Left lung (tissue), 10 donors: Measurements from ENCODE around the gene ATP6V0C. TPM values are rescaled to one million over a fixed set of nuclear protein-coding genes. Genes with fewer than 3 reads are reported as not detected.
A peak's percentile ranks its signal among the peaks of the same experiment; 100 is the strongest.

Source experiments
- ATAC-seq: fragments of 200-7000 bp; cut with Tn5 transposase; one replicate; pipeline ENCODE4 v1.9.1; 2020; ENCODE audit warnings: moderate library complexity
- DNase-seq, 4 donors: peaks; one replicate each; pipeline ENCODE4 v3.0.0-alpha.2; 2013 to 2020
- H3K27ac ChIP-seq, 2 donors: fragments of 200-600 bp; sonication (generic) in 1 of 2; one replicate each; pipeline versions ENCODE4 v1.5.0 to v1.8.0; 2020 to 2021
- H3K27me3 ChIP-seq, 2 donors: fragments of 200-600 bp; sonication (generic) in 1 of 2; one replicate each; pipeline versions ENCODE4 v1.5.0 to v1.8.0; 2020 to 2021
- H3K36me3 ChIP-seq, 2 donors: fragments of 200-600 bp; sonication (generic) in 1 of 2; one replicate each; pipeline versions ENCODE4 v1.5.0 to v1.8.0; 2020 to 2021
- H3K4me1 ChIP-seq, 2 donors: fragments of 200-600 bp; one replicate each; pipeline ENCODE4 v1.8.0; 2021
- H3K4me3 ChIP-seq, 2 donors: fragments of 200-600 bp; sonication (generic) in 1 of 2; one replicate each; pipeline versions ENCODE4 v1.5.0 to v1.8.0; 2020 to 2021; ENCODE audit warnings: mild to moderate bottlenecking in 1 of 2
- H3K9me3 ChIP-seq, 2 donors: fragments of 200-600 bp; sonication (generic) in 1 of 2; one replicate each; pipeline versions ENCODE4 v1.5.0 to v1.8.0; 2020 to 2021
- intact Hi-C, 2 donors: fragments of 100-400 bp; cut with DNase I; formaldehyde crosslinking; loops; one replicate each; pipeline versions ENCODE4 v1.11.2 to v1.14.2; 2022
- polyA plus RNA-seq, 6 donors: library from polyadenylated mRNA; unstranded; fragments of 120-200 nt; gene quantifications; one replicate each; pipeline ENCODE4 v1.2.1, GENCODE V29; 2013; ENCODE audit not compliant: insufficient read length in 6 of 6
- total RNA-seq, 2 donors: library from RNA; stranded (reverse); fragmentation: NEBNext Ultra II Directional; extraction: Animal tissue kit (Norgen Biotek cat#: 25700); gene quantifications; one replicate each; pipeline ENCODE4 v1.2.1, GENCODE V29; 2021
- TF ChIP-seq, protein P1 (sequence below), 2 donors: fragments of 200-600 bp; sonication (generic) in 1 of 2; IDR thresholded peaks; one replicate each; pipeline versions ENCODE4 v1.5.0 to v1.8.0; 2021; ENCODE audit warnings: antibody characterized with exemption in 2 of 2
- donor health status: DM: no; HTN: yes; CAD: no.
- donor health status: DM: no; HTN: no; CAD: no.

ATP6V0C gene
- total and polyA plus RNA-seq, 8 donors = 76.6 to 333 (median 102) TPM

GRCh38 chr16:2516391-2517240 lies 2.9 kb downstream of the ATP6V0C start:
- Histone ChIP-seq H3K4me3 (peak overlapping the region in 1 of 2 donors; percentile 97), H3K4me1 (peaks cover 50 to 82% of the 10 kb centered on the region in 2 donors), H3K9me3 (no peaks in the 10 kb centered on the region), H3K36me3 (peaks cover 0 to 26% of the 10 kb centered on the region in 2 donors), H3K27ac (peak overlapping the region; percentile 94 to 99), H3K27me3 (no peaks in the 10 kb centered on the region)
- peak in 1 of 4 donors; percentile 85 for DNase-seq
- no peak for ATAC-seq
- intact Hi-C loops = no loop called here
- TF ChIP-seq, protein P1, sequence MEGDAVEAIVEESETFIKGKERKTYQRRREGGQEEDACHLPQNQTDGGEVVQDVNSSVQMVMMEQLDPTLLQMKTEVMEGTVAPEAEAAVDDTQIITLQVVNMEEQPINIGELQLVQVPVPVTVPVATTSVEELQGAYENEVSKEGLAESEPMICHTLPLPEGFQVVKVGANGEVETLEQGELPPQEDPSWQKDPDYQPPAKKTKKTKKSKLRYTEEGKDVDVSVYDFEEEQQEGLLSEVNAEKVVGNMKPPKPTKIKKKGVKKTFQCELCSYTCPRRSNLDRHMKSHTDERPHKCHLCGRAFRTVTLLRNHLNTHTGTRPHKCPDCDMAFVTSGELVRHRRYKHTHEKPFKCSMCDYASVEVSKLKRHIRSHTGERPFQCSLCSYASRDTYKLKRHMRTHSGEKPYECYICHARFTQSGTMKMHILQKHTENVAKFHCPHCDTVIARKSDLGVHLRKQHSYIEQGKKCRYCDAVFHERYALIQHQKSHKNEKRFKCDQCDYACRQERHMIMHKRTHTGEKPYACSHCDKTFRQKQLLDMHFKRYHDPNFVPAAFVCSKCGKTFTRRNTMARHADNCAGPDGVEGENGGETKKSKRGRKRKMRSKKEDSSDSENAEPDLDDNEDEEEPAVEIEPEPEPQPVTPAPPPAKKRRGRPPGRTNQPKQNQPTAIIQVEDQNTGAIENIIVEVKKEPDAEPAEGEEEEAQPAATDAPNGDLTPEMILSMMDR (IDR thresholded peaks at IDR 0.05) = no peak

DNA sequence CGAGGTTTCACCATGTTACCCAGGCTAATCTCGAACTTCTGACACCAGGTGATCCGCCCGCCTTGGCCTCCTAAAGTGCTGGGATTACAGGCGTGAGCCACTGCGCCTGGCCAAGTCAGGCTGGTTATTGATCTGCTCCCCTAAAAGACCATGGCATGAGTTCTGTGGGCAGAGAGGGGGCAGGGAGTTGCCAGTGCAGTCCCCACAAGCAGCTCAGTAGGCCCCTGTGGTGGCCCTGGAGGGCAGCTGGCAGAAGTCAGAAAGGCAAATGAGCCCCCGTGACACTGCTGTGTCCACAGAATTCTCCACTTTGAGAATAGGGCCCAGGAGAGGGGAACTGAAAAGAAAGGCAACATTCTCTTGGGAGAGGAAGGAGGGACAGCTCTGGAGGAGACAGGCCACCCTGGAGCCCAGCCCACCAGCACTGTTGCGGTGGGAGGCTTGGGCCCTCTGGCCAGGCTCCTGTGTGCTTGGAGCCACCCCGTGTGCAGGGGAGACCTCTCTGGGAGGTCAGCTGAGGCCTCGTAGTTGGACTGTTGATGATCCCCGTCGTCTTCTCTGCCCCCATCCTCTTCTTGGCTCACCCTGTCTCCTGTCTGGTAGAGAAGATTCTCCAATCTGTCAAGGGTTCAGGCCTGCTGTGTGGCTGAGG lies 4.3 kb downstream of the ATP6V0C start:
- DNase-seq (no peak), ATAC-seq (no peak)
- intact Hi-C loops = no loop called here
- Histone ChIP-seq H3K4me1 (peaks cover 49 to 75% of the 10 kb centered on the region in 2 donors), H3K36me3 (peaks cover 0 to 39% of the 10 kb centered on the region in 2 donors), H3K27ac (peak overlapping the region; percentile 6 to 99), H3K4me3 (peak overlapping the region in 1 of 2 donors; percentile 22), H3K27me3 (no peaks in the 10 kb centered on the region), H3K9me3 (no peaks in the 10 kb centered on the region)
- TF ChIP-seq, protein P1 (IDR thresholded peaks at IDR 0.05) = no peak

- H3K4me3 ChIP-seq = peak overlapping the region in 1 of 2 donors; percentile 68
- no peaks in the 10 kb centered on the region for H3K9me3 ChIP-seq
- H3K27me3 ChIP-seq = no peaks in the 10 kb centered on the region
- peak overlapping the region; percentile 79 to 99 for H3K27ac ChIP-seq
- intact Hi-C loops = no loop called here
- TF ChIP-seq, protein P1 (IDR thresholded peaks at IDR 0.05) = no peak
- DNase-seq (peak in 1 of 4 donors; percentile 80), ATAC-seq (no peak)
- H3K36me3 ChIP-seq = peaks cover 0 to 49% of the 10 kb centered on the region in 2 donors
- peaks cover 46 to 75% of the 10 kb centered on the region in 2 donors for H3K4me1 ChIP-seq
Measured at GRCh38 chr16:2518823-2519710, 5.3 kb downstream of the ATP6V0C start.

DNA sequence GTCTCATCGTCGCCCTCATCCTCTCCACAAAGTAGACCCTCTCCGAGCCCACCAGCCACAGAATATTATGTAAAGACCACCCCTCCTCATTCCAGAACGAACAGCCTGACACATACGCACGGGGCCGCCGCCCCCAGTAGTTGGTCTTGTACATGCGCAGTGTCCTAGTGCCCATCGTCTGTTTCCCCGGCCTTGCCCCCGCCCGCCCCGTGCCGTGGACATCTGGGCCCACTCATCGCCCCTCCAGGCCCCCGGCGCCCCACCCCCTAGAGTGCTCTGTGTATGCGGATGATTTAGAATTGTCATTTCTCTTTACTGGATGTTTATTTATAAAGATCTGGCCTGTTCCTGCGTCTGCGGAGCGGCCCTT lies 5.9 kb downstream of the ATP6V0C start:
- peak overlapping the region in 1 of 2 donors; percentile 68 for H3K4me3 ChIP-seq
- peaks cover 46 to 81% of the 10 kb centered on the region in 2 donors for H3K4me1 ChIP-seq
- H3K27me3 ChIP-seq = no peaks in the 10 kb centered on the region
- H3K9me3 ChIP-seq = no peaks in the 10 kb centered on the region
- peak overlapping the region; percentile 79 to 99 for H3K27ac ChIP-seq
- peaks cover 0 to 55% of the 10 kb centered on the region in 2 donors for H3K36me3 ChIP-seq
- DNase-seq = peak in 1 of 4 donors; percentile 83
- ATAC-seq = no peak
- TF ChIP-seq, protein P1 (IDR thresholded peaks at IDR 0.05) = no peak
- intact Hi-C loops = no loop called here
